Prostate gland (tissue), 2 donors: ENCODE measurements around the gene SDHAF4.

Experiments used
- POLR2A ChIP-seq: fragments of 450-650 bp; IDR thresholded peaks from one replicate; pipeline ENCODE4 v1.6.1; 2016; ENCODE audit warnings: antibody characterized with exemption, mild to moderate bottlenecking
- POLR2AphosphoS5 ChIP-seq: sonication (generic); formaldehyde crosslinking; IDR thresholded peaks from one replicate; pipeline ENCODE4 v1.6.1; 2017; ENCODE audit warnings: antibody characterized with exemption
- TF ChIP-seq, protein P1 (sequence below), 4 experiments: fragments of 200-600 bp in 2 of 4; fragments of 450-650 bp in 2 of 4; sonication (generic) in 2 of 4; IDR thresholded peaks; 1 replicate in 3 of 4; 2 replicates in 1 of 4; pipeline ENCODE4 v1.5.1; 2016 to 2019; ENCODE audit warnings: antibody characterized with exemption in 4 of 4, mild to moderate bottlenecking in 2 of 4, moderate library complexity in 2 of 4

DNA sequence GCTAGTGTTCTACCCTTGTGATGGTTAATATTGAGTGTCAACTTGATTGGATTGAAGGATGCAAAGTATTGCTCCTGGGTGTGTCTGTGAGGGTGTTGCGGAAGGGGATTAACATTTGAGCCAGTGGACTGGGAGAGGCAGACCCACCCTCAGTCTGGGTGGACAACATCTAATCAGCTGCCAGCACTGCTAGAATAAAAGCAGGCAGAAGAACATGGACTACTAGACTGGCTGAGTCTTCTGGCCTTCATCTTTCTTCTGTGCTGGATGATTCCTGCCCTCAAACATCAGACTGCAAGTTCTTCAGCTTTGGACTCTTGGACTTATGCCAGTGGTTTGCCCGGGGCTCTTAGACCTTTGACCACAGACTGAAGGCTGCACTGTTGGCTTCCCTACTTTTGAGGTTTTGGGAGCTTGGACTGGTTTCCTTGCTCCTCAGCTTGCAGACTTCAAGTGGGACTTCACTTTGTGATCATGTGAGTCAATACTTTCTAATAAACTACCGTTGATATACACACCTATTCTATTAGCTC, 50.1 kb downstream of the SDHAF4 start:
- TF ChIP-seq, protein P1, sequence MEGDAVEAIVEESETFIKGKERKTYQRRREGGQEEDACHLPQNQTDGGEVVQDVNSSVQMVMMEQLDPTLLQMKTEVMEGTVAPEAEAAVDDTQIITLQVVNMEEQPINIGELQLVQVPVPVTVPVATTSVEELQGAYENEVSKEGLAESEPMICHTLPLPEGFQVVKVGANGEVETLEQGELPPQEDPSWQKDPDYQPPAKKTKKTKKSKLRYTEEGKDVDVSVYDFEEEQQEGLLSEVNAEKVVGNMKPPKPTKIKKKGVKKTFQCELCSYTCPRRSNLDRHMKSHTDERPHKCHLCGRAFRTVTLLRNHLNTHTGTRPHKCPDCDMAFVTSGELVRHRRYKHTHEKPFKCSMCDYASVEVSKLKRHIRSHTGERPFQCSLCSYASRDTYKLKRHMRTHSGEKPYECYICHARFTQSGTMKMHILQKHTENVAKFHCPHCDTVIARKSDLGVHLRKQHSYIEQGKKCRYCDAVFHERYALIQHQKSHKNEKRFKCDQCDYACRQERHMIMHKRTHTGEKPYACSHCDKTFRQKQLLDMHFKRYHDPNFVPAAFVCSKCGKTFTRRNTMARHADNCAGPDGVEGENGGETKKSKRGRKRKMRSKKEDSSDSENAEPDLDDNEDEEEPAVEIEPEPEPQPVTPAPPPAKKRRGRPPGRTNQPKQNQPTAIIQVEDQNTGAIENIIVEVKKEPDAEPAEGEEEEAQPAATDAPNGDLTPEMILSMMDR (IDR thresholded peaks at IDR 0.05) = no peak
- TF ChIP-seq POLR2A (no peak), POLR2AphosphoS5 (no peak)
